HG03175 (cell line): Measurements from ENCODE around the gene POMT2.
"Not testable (repeated sequence)": the region's sequence is repeated elsewhere in the genome, so short reads cannot be mapped to it uniquely, and the experiment has no call there.

Experiments
- ATAC-seq: cut with Tn5 transposase; IDR thresholded peaks from one replicate; pipeline ENCODE4 v1.9.1; 2021; ENCODE audit warnings: mild to moderate bottlenecking, moderate library complexity; ENCODE audit not compliant: unreplicated experiment

The POMT2 gene

DNA sequence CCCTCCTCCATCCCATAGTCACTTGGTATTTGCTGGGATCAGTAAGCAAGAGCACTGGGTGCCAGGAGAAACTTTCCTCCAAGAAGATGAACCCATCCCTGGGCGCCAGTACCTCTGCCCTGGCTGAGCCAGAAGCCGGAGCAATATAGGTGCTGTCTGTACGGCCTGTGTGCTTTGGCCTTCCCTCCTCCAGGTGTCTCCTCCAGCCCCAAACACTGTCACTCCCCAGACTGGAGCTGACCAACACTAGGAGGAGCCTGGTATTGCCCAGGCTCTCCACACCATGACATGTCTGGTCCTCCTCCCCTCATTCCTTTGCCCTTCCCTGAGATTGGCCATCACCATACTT is 5.0 kb upstream of the POMT2 start:
- no peak for ATAC-seq

DNA sequence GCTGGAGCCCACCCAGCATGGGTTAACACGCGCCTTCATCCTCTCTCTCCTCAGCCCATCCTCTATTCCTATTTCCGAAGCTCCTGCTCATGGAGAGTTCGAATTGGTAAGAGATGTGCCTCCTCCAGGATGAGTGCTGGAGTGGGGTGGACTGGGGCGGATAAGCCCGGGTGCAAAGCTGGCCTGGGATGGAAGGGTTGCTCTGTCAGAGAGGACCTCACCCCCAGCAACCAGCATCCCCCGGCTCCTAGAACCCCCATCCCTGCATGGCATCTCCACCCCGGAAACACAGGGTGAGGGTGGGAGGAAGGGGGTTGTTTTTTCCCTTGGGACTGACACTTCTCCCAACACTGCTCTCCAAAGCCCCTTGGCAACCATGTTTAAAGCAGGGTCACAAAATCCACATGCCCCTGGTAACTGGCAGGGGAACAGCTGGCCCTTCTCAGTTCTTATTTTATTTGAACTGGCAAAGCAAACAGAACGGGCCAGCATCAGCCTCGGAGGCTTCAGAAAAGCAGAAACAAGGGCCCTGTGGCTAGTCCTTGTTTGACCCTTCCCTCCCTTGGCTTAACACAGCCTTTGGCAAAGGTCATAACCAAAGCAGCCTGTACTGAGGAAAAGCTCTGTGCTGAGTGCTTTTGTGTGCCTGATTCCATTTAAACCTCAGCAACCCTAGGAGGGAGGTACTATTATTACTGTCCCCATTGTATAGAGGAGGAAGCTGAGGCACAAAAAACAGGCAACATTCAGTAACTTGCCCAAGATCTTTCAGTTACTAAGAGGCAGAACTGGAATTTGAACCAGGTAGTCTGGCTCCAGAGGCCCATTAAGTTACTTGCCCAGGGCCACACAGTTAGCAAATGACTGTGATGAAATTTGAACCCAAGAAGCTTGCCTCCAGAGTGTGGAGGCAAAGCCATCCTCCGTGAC is 4.4 kb upstream of the POMT2 start:
- ATAC-seq: no peak

DNA sequence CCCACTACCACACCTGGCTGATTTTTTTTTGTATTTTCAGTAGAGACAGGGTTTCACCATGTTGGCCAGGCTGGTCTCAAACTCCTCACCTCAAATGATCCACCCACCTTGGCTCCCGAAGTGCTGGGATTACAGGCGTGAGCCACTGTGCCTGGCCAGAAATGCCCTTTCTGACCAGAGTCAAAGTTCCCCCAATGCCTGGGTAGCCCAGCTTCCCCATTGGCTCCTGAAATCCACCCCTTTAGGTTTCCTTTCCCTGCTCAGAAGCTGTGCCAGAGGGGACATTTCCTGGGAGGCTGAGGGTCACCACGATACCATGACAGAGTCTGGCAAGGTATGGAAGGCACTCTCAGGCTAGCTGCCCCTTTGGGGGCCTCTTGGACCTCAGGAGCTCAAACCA is 3.6 kb upstream of the POMT2 start:
- ATAC-seq: no peak

DNA sequence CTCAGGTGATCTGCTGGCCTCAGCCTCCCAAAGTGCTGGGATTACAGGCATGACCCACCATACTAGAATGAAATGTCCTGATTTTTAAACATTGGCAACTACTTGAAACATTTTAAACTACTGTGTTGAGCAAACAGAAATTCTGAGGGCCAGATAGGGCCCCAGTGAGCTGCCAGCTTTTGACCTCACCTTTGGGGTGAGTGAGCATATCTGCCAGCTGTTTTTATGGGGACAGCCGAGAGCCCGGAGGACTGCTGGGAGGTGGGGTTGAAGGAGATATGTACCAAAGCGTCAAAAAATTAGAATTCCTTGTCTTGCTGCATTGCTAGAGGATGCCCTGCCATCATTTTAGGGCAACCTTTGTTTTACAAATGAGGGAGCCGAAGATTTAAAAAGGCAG is 2.9 kb upstream of the POMT2 start:
- no peak for ATAC-seq

DNA sequence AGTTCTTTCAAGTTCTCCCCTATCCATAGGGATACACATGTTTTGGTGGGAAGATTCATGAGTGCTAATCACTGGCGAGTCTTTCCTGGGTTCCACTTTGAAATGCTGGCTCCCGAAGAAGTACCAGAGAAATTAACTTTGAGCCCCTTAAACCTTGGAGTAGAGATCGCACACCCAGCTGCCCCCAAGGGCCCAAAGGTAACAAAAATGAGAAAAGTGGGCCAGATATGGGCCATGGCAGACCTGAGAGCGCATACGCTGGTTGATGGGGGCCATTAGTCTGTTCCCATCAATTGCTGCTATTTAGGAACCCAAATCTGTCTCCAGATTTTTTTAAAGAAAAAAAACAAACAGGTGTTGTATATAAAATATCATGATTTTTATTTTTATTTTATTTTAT is 2.3 kb upstream of the POMT2 start:
- ATAC-seq: no peak

DNA sequence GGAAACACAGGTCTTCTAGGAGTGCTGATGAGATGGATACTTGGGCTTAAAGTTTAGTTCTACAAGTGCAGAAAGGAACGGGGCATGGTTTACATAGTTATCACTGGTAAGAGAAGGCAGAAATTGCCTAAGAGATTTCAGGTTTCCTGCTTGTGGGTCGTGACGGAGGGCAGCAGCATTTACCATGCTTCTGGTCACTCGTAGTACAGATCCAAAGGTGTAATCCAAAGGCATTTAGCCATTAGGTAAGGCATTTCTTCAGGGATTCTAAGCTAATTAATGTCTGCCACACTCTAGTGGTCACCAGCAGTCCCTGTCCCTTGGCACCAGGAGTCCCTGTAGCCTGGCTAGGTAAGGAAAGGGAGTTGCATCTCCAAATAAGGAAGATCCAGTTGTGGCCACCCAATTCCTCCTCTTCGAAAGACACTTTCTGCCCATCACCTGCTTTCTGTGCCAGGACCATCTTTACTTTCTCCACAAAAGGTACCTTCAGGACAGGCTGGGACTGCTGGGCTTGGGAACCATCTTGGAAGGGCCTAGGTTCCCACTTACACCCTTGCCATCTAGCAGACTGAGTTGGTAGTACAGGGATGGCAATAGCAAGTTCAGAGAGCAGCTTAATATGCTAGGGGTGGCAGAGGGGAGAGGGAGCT is 1.7 kb upstream of the POMT2 start:
- ATAC-seq: no peak

DNA sequence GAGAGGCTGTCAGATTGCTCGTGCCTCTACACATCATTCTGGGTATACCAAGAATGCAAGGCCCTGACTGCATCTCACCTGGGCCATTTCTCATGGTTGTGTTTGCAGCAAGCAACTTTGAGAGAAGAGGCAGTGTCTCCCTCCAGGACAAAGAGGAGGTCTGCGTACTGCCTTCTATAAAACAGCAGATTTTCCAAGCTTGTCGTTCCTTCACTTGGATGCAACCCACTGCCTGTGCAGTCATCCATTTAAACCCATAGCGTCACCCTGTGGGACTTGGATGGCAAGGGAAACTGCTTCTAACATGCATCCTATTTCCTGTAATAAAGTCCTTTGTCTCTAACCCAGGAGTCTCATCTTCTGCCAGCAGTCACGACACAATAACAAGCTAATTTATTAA is 1.3 kb downstream of the POMT2 start:
- no peak for ATAC-seq

DNA sequence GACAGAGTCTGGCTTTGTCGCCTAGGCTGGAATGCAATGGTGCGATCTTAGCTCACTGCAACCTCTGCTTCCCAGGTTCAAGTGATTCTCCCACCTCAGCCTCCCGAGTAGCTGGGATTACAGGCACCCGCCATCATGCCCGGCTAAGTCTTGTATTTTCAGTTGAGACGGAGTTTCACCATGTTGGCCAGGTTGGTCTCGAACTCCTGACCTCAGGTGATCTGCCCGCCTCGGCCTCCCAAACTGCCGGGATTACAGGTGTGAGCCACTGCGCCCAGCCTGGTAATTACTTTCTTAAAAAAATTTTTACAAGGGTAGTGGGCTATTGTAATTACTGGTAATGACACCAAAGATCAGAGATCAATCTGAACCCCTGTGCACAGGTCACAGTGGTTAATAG is 1.9 kb downstream of the POMT2 start:
- not testable (repeated sequence) for ATAC-seq

DNA sequence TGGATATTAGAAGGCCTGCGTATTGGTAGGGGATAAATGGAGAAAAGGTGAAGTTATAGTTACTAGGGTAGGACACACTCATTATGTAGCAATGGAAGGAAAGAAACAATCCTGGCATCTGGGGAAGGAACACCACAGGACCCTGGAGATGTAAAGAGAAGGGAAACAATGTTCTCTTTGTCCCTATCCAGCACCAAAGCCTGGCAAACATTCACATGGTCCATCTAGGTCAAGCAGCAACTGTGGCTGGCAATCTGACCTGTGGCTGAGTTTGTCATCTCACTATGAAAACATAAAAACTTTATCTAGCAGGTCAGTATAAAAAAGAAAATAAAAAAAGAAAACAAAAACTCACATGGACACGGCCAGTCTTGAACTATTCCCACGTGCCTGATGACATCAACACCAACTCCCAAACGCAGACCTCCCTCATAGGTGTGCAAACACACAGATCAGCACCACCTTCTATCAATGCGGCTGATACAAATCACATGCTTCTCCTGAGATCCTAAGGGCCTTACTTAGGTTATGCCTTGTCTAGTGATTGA is 2.6 kb downstream of the POMT2 start:
- no peak for ATAC-seq

DNA sequence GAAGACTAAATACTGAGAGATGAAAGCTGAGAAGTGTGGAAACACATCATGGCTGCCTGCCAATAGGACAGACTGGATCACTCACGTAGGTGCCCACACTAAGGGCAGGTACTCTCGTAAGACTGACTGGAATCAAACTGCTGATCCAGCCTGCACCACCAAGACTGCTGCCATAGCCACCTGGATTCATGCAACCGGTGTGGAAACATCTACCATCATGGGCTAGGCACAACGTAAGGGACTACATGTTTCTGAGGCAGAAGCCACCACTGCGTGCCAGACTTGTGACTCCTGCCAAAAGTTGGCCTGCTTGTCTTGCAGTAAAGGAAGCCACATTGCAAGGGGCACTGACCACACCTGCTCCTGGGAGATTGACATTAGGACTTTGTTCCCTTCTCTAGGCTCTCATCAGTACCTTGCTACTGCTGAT is 3.8 kb downstream of the POMT2 start:
- ATAC-seq: no peak

DNA sequence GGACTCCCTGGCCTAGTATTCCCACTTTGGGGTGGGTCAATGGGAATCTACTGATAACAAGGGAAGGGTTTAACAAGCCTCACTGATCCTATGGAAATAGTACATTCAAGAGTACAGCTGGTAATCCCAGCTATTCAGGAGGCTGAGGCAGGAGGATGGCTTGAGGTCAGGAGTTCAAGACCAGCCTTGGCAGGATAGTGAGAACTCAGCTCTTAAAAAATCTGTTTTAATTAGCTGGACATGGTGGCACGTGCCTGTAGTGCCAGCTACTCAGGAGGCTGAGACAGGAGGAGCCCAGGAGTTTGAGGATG is 4.5 kb downstream of the POMT2 start:
- no peak for ATAC-seq

DNA sequence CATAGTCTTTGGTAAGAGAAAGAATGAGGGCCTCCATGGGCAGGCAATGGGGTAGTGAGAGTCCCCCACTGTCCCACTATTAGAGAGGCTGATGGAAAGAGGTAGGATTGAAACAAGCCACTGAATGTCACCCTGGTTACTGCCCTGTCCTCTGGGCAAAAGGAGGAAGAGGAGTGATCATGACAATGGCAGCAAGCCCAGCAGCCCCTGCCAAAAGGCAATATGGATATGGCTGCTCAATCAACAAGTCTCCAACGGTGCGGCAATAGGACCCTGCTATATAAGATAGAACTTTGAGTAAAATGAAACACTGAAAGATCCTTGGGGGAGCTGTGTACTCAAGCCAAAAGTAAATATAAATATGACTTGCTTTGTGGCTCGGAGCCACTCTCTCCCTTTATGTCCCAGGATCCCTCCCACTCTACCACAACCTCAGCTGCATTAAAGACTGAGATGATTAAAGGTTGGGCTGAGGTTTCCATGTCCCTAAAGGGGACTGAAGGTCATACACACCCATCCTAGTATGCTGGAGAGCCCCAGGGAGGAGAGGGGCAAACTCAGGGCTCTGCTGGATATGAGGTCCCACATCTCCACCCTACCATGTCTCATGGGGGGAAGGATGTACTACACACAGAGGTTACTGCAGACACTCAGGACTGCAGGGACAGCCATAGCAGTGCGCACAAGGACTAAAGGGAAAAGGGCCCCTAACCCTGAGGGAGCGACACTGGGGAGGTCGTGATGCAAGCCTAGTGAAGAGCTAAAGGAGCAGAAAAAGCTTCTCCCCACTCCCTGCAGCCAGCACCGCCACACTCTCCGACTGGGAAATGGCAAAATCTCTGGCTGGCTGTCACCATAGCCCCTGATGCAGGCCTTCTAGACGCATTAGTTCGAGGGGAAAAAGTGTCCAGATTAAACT is 5.9 kb downstream of the POMT2 start:
- no peak for ATAC-seq

DNA sequence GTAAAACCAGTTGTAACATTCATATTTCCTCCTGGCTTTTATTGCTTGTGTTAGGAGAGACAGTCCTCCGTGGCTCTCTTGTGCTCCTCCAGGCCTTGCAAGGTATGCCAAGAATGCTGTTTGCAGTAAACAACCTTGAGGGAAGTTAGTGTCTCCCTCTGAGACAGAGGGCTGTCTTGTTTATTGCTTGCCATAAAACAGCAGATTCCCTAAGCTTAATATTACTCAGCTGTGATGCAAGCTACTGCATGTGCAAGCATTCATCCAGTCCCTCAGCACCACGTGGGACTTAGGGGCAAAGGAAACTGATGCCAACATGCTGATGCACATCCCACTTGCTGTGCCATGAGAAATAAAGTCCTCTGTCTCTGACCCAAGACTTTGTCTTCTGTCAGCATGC is 6.6 kb downstream of the POMT2 start:
- no peak for ATAC-seq

DNA sequence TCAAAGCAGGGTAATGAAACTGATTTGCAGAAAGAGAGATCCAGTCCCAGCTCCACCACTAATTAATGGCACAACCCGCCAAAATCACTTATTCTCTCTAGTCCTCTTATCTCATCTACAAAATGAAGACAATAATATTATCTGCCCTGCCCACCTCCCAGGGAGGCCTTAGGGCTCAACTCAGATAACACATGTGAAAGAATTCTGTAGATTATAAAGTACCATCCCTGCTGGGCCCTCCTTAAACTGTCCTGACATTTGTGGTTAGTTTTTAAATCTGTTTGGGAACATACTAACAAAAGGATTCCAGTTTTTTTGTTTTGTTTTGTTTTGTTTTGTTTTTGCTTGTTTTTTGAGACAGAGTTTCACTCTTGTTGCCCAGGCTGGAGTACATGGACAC is 7.3 kb downstream of the POMT2 start:
- ATAC-seq: no peak

DNA sequence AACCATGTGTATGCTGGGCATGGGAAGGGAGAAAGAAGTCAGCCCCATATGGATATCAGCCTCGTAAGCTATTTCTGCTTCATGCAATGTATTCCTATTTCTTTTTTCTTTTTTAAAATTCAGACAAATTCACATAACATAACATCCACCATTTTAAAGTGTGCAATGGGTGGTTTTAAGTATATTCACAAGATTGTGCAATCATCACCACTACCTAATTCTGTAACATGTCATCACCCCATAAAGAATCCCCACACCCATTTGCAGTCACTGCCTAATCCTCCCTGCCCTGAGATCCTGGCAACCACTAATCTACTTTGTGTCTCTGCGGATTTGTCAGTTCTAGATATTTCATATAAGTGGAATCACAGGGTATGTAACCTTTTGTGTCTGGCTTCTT is 9.5 kb downstream of the POMT2 start:
- no peak for ATAC-seq

DNA sequence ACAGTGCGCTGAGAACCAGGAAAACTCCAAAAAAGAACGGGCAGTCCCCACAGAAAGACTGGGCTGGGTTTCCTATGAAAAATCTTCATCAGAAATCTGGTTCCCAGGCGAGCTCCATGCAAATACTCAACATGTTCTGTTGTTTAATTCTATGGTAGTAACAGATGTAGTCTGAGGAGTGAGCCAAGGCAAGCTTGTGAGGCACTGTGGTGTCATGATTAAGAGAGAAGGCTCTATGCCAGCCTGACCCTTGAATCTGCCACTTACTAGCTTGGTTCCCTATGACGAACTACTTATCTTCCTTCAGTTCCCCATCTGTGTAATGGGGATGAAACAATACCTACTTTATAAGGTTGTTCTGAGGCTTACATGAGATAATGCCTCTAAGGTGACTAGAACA is 10.7 kb downstream of the POMT2 start:
- ATAC-seq: no peak

DNA sequence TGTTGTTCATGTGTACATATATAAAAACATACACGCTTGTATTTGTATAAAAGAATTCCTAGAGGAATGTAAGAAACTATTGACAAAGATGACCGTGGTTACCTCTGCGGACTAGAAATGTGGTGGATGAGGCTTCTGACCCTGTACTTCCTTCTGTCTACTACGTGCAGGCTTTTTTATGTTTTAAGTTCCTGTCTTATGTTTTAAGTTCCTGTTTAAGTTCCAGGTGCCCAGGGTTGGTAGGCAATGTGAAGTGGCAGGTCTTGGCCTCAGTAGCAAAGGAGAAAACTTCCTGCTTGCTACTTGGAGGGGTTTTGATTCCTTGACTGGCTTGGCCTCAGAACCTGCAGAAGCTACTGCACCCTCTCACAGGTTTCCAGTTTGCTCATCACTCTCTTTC is 11.6 kb downstream of the POMT2 start:
- ATAC-seq: no peak

DNA sequence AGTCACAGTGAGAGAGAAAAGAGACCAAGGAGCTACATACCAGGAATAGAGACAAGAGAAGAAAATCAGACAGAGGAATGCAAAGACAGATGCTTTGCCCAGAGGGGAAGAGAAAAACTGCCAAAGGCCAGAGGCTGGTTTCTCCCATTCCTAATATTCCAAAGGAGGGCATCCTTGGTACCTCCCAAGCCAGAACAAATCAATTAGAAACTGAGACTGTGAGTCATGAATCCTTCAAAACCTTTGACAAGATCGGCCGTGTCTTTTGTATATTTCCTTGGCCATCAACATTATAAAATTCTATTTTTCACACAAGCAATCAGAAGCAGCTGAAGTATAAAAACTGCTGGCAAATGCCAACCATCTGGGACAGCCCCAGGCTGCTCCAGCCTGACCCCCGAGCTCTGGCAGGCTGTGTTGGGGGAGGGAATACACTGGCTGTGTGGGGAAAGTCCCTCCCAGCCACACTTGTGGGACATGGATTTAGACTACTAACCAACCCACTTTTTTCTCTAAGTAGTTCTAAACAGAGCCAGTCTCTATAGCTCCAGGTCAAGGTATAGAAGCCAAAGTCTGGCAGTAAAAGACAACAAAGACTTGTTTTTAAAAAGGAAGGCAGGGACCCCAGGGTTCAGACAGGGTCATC is 13.7 kb downstream of the POMT2 start:
- no peak for ATAC-seq

DNA sequence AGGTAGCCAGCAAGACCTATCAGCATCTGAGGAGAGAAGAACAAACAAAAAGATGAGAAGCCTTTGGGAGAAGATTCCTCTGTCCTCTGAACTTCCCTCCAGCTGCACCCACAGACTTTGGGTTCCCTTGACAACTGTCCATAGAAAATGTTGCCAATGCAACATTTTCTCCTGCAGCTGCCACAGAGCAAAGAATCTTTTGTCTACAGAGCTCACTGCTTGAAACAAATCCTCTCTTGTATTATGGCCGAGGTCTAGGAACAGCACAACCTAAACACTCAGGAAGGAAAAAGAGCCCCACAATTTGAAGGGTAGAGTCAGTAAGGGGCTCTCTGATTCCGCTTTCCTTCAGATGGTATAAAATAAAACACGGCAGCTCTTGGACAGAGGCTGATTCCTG is 14.3 kb downstream of the POMT2 start:
- no peak for ATAC-seq

DNA sequence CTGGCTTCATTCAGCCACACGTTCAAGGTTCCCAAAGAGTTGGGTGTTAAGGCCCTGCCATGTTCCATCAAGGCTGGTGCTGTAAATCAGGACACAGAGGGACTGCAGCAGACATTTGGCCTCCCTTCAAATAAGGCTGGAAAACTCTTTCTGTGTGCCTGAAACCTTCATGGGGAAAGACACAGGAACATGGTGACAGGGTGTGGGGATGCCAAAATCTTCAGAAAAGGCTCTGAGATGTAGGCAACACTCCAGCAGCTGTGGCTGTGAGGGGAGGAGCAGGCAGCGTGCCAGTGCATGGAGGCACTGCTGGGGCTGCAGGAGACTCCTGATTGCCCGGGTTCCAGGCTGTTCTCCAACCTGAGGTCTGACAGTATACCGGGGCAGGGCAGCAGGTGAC is 15.0 kb downstream of the POMT2 start:
- ATAC-seq: no peak
